ENCODE results near the gene PAF1.

Gene PAF1

DNA sequence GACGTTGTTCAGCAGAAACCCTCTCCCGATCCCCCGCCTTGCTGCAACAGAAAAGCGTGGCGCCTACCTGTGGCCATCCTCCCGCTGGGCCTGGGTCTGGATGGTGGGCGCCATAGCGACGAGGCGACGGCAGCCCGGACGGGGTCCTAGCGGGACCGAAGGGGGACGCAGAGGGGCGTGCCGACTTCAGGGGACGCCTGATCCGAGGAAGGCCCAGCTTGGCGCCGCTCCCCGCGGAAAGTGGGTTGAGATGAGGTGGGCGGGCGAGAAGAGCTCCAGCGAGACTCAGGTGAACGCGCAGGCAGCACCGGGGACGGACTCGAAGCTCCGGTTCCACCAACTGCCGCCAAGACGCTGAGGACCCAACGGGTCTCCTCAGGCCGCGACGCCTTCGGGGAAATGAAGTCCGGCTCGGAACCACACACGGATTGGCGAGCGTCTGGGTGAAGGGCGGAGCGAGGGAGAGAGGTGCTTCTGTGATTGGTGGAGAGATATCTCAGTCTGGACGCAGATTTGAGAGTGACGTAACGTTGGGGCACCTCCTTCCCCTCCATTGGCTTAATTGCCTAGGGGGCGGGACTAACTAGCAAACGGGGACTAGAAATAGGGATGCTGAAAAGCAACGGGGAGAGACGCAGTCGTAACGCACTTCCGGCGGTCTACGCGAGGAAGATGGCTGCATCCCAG is at the start of gene PAF1, which contains the start of gene MED29:
Gene PAF1, minus strand, starts transcription at position 356 of the 687 bp plus-strand sequence. Its CDS starts 242 bp downstream, at position 114.
Gene MED29, plus strand, starts transcription at position 628 of the 687 bp plus-strand sequence. Its CDS starts 45 bp downstream, at position 673.
- peak; percentile 99 for DNase-seq

DNA sequence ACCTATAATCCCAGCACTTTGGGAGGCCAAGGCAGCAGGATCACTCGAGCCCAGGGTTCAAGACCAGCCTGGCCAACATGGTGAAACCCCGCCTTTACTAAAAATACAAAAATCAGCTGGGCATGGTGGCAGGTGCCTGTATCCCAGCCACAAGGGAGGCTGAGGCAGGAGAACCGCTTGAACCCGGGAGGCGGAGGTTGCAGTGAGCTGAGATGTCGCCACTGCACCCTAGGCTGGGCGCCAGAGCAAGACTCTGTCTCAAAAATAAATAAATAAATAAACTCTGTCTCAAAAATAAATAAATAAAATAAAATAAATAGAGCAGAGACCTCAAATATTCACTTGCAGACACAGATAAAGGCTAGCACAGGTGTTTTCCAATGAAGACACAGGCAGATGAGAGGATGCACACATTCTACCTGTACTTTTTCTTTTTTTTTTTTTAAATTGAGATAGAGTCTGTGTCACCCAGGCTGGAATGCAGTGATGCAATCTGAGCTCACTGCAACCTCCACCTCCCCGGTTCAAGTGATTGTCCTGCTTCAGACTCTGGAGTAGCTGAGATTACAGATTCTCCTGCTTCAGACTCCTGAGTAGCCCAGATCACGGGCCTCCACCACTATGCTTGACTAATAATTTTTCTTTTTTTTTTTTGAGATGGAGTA is 47.5 kb upstream of the PAF1 start:
- no peak for DNase-seq

DNA sequence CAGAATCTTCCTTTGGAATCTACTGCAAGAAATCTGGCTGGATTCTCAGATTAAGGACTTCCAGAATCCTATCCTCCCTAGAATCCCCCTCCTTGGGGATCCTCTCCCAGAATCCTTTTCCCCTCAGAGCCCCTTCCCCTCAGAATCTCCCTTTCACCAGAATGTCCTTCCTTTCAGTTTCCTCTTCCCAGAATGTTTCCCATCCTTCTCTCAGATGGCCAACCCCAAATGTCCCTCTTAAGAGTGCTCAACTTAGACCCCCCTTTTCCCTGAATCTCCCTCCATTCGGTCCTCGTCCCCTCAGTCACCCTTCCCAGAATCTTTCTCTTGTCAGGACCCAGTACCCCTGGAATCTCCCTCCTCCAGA is 45.4 kb upstream of the PAF1 start:
- no peak for DNase-seq

DNA sequence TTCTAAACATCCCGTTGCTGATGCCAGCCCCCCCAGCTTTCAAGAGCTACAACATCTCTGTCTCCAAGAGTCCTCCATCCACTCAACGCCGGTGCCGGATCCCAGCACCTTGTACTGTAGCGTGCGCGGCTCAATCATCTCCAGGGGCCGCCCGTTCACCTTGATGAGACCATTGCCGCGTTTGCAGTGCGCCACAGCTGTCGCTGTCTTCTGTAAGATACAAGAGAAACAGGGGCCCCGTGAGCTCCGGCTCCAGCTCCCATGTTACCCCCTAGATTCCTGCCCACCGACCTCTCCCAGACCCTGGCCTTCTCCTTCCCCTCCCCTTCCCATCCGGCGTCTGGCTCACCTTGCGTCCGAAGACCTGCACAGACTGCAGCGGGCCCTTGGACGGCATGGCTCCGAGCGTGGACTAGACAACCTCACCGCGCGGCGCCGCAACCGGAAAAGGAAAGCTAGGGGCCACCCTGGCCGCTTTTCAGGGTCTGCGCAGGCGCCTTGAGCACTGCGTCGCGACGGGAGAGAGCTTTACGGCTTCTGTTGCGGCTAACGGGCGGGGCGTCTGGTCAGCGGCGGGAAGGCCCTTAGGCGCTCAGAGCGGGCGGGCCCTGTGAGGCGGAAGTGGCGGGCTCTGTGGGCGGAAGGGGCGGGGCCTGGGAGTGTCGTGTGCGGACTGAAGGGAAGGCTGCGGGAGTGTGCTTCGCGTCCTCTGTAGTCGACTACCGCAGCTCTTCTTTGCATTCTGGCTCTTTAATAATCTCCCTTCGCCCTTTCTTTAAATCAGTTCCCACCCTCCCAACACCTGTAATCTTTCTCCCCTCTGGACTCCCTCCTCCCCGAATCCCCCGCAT is 44.8 kb upstream of the PAF1 start, which contains the start of gene RPS16:
Gene RPS16, minus strand, starts transcription at position 451 of the 851 bp plus-strand sequence. Its CDS starts 54 bp downstream, at position 397.
- DNase-seq = peak; percentile 99

DNA sequence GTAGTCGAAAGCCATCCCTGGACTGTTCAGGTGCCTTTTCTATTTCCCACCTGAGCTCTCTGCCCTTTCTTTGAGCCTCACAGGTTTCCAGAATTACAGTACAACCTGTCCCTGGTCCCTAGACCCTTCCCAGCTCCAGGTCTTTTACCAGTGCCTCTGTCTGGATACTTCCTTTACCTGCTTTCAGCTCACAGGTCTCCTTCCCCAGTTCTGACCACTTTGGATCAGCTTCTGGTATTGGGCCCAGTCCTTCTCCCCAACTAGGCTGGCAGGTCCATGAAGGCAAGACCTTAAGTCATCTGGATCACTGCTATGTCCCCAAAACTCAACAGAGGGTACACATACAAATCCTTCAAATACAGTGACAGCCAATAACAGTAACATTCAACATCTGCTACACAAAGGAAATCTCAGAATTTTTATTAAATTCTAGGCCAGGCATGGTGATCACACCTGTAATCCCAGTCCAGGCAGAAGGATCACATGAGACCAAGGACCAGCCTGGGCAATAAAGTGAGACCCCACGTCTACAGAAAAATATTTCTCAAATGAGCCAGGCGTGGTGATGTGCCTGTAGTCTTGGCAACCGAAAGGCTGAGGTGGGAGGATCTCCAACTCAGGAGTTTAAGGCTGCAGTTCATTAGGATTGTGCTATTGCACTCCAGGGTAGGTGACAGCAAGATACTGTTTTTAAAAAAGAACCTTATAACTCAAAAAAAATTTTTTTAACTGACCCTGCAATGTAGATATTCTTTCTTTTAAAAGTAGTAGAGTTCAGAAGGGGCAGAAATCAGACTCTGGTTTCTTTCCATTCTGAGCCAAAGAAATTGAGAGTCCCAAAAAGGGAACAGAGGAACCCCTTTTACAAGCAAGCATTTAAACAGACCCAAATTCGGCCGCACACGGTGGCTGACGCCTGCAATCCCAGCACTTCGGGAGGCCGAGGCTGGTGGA is 43.5 kb upstream of the PAF1 start:
- DNase-seq = no peak

DNA sequence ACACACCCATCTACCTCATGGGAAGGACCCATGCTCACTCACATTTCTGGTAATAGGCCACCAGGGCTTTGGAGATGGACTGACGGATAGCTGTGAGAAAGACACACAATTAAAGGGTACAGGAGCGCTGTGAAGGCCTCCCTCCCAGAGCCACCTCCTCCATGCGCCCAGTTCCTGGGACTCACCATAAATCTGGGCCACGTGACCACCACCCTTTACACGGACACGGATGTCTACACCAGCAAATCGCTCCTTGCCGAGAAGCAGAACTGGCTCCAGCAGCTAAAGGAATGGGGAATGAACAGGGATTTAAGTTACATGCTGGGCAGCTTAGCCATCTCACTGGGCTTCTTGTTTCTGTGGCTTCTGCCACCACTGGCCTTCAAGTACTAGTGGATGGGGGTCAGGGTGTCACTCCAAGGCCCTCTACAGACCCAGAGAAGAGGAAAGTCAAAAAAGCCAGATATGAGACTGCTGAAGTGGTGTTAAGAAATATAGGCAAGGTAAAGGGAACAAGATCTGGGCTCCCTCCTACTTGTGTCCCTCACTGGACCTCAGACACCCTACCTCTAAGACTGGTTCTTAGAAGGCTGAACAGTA is 42.7 kb upstream of the PAF1 start:
- DNase-seq = no peak

DNA sequence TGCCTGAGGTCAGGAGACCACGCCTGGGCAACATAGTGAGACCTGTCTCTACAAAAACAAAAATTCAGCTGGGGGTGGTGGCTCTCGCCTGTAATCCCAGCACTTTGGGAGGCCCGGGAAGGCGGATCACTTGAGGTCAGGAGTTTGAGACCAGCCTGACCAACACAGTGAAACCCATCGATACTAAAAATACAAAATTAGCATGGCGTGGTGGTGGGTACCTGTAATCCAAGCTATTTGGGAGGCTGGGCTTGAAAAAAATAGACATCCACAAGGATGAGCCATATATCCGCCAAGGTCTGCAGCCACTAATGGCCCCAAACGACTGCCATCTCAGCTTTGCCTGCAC is 41.7 kb upstream of the PAF1 start:
- DNase-seq = no peak

DNA sequence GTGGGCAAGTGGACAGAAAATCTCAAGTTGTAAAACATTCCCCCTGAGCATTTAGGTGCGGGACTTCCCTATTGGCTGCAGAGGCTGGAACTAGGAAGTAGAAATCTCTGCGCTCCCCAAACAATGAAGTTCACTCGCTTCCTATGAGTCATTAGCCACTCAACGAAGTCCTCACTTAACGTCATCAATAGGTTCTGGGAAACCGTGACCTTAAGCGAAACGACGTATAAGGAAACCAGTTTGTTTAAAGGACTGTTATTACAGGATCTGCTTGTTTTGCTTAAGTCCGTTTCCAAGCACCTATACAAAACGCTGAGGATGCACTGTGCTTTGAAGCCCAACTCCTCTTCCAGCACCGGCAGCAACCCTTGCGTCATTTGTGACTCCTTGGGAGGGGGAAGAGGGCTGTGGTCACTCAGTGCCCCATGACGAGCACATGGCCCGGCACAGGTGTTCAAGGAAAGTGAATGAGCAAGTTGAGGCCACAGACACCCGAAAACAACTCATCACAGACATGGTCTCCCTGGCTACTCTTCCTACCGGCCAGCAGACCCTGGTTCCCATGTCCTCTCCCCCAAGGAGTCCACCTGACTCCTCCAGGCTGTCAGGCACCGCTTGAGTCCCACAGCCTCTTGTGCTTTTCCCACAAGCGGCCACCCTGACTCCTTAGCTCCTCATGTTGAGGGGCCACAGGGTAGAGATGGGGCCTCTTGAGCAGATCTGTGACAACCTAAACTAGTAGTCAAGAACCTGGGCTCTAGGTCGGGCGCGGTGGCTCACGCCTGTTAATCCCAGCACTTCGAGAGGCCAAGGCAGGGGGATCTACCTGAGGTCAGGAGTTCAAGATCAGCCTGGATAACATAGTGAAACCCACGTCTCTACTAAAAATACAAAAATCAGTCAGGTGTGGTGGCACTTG is 40.0 kb upstream of the PAF1 start:
- no peak for DNase-seq

DNA sequence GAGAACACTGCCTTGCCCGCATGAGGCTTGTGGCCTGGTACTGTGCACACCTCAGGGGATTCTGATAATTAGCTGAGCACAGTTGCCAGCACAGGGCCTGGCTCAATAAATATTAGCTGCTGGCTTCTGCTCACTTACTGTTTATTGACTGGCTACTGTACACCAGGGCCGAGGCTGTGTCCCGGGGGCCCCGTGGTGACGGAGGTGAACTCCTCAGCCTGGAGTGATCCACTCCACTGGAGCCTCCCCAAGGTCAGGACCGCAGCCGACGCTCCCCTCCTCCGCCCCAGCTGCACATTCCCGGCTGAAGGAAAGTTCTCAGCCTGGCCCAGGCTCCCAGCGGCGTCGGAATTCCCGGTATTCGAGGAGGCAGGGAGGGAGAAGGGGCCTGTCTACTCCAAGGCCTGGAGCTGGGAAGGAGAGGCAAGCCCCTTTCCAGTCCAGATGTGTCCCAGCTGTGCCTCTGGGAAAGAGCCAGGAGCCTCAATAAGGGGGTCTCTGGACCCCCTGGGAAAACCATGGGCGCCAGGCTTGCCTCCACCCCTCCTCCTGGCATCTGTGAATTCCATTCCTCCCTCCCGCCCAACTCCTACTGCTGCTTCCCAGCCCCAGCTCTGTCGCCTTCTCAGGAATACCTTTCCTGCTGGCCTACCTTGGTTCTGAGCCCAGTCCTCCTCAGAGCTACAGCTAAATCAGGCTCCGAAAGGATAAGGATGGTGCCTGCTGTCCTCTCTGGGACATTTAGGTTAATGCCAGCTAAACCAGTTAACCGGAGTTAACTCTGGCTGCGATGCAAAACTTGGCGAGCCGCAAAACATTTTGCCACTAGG is 37.6 kb upstream of the PAF1 start:
- DNase-seq = peak; percentile 94

DNA sequence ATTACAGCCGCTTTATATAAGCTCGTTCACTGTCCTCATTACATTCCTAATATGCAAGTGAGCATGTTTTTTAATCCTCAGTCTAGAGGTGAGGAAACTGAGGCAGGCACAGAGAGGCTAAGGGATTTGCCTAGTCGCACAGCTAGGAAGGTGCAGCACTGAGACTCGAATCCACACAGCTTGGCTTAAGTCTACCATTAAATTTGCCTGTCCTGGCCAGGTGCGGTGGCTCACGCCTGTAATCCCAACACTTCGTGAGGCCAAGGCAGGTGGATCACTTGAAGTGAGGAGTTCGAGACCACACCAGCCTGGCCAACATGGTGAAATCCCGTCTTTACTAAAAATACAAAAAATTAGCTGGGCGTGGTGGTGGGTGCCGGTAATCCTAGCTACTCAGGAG is 36.8 kb upstream of the PAF1 start:
- no peak for DNase-seq

DNA sequence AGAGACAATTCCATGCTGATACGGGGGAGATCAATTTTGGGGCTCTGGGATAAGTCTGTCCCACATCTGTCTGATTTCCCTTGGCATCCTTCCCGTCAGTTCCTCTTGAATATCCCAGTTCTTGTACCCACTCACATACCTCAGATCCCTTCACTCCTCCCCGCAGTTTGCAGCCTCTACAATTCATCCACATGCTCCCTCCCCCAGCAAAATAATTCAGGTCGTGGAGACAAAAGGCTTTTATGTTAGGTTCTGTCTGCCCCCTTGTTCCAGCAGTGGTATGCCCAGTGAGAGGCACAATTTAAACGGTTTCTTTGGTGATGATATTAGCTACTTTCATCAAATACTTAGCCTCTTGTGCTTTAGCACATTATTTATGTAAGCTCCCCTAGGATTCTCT is 35.3 kb upstream of the PAF1 start:
- DNase-seq = no peak

DNA sequence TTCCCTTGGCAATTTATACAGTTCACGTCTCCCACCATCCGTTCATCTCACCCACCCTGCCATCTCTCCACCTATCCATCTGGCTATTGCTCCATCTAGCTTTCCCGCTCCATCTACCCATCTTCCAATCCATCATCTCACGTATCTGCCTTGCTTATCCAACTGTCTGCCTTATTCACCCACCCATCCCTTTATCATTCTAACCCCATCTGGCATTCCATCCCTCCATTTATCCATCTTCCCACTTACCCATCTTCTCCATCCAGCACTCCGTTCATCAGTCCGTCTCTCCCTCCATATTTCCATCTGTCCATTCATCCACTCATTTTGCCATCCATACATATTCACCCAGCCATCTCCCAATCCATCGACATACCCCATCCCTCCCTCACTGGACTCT is 34.8 kb upstream of the PAF1 start:
- DNase-seq = no peak

DNA sequence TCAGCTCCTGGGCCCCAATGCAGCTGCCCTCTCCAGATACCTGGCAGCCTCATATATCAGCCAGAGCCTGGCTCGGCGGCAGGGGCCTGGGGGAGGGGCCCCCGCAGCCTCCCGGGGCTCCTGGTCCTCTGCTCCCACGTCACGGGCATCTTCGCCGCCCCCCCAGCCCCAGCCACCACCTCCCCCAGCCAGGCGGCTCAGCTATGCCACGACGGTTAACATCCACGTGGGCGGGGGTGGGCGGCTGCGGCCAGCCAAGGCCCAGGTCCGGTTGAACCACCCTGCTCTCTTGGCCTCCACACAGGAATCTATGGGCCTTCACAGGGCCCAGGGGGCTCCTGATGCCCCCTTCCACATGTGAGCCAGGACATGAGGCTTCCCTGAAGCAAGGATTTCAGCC is 34.0 kb upstream of the PAF1 start:
- no peak for DNase-seq

DNA sequence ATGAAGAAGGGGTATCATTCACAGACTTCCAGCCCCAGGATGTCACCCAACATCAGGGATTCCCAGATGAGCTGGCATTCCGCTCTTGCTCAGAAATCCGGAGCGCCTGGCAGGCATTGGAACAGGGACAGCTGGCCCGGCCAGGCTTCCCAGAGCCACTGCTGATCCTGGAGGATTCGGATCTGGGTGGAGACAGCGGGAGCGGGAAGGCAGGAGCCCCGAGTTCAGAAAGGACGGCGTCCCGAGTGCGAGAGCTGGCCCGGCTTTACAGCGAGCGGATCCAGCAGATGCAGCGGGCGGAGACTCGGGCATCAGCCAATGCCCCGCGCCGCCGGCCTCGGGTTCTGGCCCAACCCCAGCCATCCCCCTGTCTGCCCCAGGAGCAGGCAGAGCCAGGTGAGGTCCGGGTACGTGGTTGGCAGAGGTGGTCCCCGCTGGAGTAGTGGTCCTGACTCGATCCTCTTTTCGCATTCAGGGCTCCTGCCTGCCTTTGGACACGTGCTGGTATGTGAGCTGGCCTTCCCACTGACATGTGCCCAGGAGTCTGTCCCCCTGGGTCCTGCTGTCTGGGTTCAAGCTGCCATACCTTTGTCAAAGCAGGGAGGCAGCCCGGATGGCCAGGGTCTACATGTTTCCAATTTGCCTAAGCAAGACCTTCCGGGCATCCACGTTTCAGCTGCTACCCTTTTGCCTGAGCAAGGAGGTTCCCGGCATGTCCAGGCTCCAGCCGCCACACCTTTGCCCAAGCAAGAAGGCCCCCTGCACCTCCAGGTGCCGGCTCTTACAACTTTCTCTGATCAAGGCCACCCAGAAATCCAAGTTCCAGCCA is 32.6 kb upstream of the PAF1 start:
- DNase-seq = no peak

DNA sequence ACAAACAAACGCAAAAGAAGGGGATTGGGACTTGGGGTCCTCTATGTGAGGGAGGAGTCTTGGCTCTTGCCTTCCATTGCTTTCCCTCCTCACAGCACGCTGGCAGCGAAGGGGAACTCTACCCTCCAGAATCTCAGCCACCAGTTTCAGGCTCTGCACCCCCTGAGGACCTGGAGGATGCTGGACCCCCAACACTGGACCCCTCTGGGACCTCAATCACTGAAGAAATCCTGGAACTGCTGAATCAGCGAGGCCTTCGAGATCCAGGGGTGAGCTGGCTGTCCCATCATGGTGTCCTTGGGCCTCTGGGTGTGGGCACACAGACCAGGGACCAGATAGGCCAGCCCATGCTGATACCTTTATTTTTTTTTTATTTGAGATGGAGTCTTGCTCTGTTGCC is 31.1 kb upstream of the PAF1 start:
- no peak for DNase-seq

DNA sequence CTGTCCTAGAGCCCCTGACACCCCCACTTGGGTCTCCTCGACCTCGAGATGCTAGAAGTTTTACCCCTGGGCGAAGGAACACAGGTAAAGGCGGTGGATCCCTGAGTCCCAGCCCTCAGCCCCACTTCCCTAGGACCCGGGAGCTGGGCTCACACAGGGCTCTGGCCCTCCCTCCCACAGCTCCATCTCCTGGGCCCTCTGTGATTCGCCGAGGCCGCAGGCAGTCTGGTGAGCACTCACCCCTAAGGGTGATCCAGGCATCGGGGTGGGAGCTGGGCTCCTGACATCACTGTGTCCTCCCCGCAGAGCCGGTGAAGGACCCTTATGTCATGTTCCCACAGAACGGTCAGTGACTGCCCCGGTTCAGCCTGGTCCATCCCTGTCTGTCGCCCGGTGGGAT is 29.9 kb upstream of the PAF1 start:
- DNase-seq = no peak

DNA sequence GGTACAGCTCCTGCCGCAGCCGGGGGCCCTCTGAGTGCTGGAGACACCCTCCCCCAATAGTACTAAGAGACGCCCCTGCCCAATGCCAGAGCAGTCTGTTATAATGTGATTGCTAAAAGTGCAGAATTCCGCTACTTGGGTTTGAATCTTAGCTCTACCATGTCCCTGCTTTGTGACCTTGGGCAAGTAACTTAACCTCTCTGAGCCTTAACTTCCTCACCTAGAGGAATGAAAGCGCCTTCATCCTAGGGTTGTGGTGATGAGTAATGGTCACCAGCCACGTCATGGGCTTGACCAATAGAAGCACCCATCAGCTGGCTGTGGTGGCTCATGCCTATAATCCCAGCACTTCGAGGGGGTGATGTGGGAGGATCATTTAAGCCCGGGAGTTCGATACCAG is 28.1 kb upstream of the PAF1 start:
- DNase-seq = no peak

DNA sequence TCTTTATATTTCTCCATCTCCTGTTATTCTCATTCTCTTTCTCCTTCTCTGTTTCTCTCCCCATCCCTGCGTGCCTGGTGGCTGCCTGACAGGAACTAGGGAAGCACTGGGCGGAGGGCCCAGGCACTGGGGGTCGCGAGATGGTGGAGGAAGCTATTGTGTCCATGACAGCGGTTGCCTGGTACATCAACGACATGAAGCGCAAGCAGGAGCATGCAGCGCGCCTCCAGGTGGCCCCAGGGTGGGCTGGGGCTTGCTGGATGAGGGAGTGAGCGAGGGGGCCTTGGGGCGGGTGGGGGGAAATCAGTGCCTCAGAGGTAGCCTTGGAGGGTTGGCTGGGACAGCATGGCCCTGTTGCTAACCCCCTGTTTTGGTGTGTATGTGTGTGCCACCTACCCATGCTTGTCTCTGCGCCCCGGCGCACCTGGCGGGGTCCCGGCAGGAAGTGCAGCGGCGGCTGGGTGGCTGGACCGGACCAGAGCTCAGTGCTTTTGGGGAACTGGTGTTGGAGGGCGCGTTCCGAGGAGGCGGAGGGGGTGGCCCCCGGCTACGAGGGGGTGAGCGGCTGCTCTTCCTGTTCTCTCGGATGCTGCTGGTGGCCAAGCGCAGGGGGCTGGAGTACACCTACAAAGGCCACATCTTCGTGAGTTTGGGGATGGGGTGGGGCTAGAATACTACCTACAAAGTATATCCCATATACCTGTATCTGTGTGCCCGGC is 26.7 kb upstream of the PAF1 start:
- DNase-seq = peak; percentile 19

Measured in right hindlimb (tissue), 1 donor.